Testis (tissue), 2 donors: ENCODE data around the gene CA7.

Experiments used
- CTCF ChIP-seq, 3 experiments: fragments of 450-650 bp in 2 of 3; fragments of 200-600 bp in 1 of 3; sonication (generic) in 1 of 3; IDR thresholded peaks; one replicate each; pipeline ENCODE4 v1.5.1; 2016 to 2019; ENCODE audit warnings: antibody characterized with exemption in 3 of 3, mild to moderate bottlenecking in 2 of 3, moderate library complexity in 1 of 3
- POLR2A ChIP-seq: fragments of 450-650 bp; IDR thresholded peaks from one replicate; pipeline ENCODE4 v1.6.1; 2017; ENCODE audit warnings: antibody characterized with exemption, mild to moderate bottlenecking, moderate library complexity

DNA sequence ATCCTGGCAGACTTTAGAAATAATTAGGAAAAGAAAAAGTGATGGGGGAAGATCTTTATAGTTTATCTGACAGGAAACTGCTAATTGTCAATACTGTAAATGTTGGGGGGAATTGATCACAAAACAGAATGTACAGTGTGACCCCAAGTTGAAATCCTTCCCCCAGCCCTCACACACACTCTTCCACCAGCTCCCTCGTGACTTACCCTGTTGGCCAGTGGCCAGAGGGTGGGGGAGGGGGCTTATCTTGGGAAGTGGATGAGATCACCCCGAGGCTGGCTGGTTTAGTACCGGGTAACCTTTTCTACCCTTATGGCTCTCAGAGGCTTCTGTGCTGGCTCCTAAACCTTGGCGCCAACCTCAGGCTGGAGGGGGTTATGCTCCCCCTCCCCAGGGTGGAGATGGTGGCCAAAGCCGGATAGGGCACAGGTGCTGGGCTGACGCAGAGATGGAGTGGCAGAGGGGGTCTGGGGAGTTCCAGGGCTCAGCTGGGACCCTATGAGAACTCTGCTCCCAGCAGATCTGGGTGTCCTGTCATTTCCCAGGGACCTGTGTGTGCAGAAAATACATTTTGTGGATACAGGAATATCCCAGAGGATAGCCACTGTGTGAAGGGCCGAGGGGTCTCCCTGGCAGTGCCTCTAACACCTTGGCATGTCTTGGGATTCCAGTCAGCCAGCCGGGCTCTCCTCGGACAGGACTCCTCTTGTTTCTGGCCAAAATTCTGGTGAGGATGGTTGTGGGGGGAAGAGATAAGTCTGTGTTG, 55.9 kb downstream of the CA7 start:
- TF ChIP-seq CTCF (IDR thresholded peaks at IDR 0.05) (no peak), POLR2A (no peak)
